ENCODE data around the gene NEDD8.

NEDD8 gene

GRCh38 chr14:24255438-24255837, 23.3 kb upstream of the NEDD8 start:
- DNase-seq (ENCODE audit: low spot score), result no peak
- TF ChIP-seq, protein P1, sequence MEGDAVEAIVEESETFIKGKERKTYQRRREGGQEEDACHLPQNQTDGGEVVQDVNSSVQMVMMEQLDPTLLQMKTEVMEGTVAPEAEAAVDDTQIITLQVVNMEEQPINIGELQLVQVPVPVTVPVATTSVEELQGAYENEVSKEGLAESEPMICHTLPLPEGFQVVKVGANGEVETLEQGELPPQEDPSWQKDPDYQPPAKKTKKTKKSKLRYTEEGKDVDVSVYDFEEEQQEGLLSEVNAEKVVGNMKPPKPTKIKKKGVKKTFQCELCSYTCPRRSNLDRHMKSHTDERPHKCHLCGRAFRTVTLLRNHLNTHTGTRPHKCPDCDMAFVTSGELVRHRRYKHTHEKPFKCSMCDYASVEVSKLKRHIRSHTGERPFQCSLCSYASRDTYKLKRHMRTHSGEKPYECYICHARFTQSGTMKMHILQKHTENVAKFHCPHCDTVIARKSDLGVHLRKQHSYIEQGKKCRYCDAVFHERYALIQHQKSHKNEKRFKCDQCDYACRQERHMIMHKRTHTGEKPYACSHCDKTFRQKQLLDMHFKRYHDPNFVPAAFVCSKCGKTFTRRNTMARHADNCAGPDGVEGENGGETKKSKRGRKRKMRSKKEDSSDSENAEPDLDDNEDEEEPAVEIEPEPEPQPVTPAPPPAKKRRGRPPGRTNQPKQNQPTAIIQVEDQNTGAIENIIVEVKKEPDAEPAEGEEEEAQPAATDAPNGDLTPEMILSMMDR (IDR thresholded peaks at IDR 0.05; ENCODE audit: extremely low read depth, insufficient read depth, missing control alignments), result no peak
- in situ Hi-C loops (cut with MboI; ENCODE audit: low pct_unique_long_range_greater_than_20kb, low sequenced_read_pairs, unreplicated experiment), result no loop called here

GRCh38 chr14:24254630-24255392, 22.6 kb upstream of the NEDD8 start:
- DNase-seq (ENCODE audit: low spot score), result no peak
- TF ChIP-seq, protein P1 (IDR thresholded peaks at IDR 0.05; ENCODE audit: extremely low read depth, insufficient read depth, missing control alignments), result no peak
- in situ Hi-C loops (cut with MboI; ENCODE audit: low pct_unique_long_range_greater_than_20kb, low sequenced_read_pairs, unreplicated experiment), result no loop called here

- TF ChIP-seq, protein P1 (IDR thresholded peaks at IDR 0.05; ENCODE audit: extremely low read depth, insufficient read depth, missing control alignments), result no peak
These were observed 21.8 kb upstream of the NEDD8 start for GRCh38 chr14:24253936-24254335.

DNA sequence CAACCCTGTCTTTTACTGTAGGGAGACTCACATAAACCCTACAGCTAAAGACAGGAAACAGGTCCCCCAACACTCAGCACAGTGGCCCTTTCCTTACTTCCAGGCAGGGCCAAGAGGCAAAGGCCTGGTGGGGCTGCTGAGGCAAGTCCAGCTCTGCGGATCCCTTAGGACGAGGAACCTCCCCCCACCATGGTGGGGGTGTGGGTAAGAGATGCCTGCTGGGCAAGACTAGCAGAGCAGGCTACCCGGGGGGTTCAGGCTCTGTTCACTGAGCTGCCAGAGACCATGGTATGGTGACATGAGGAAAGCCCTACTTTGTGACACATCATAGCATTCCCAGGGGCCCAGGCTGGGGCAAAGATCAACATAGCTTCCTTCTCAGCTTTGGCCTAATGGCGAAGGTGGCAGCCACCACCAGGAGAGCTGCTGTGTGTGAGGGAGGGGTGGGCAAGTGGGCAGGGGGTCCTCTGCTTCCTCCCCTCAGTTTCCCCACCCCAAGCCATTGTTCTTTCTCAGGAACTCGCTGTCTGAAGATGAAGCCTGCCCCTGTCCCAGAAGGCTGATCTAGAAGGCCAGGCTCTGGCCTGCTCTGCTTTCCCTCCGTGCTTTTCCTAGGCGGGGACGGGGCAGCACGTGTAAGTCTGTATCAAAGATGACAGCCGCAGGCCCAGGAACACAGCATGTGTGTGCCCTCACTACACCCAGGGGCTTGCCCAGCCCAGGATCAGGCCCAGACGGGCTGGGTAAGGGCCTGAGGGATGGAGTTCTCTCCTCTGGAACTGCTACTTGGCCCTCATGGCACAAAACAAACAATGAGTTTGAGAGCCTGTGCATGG, 20.3 kb upstream of the NEDD8 start:
- in situ Hi-C loops (cut with MboI; ENCODE audit: low pct_unique_long_range_greater_than_20kb, low sequenced_read_pairs, unreplicated experiment), result no loop called here
- TF ChIP-seq, protein P1 (IDR thresholded peaks at IDR 0.05; ENCODE audit: extremely low read depth, insufficient read depth, missing control alignments), result no peak
- DNase-seq (ENCODE audit: low spot score), result no peak

More at GRCh38 chr14:24253936-24254335, 21.8 kb upstream of the NEDD8 start:
- in situ Hi-C loops (cut with MboI; ENCODE audit: low pct_unique_long_range_greater_than_20kb, low sequenced_read_pairs, unreplicated experiment), result no loop called here
- no peak for DNase-seq (ENCODE audit: low spot score)

GRCh38 chr14:24251880-24252288, 19.7 kb upstream of the NEDD8 start:
- no peak for DNase-seq (ENCODE audit: low spot score)
- in situ Hi-C loops (cut with MboI; ENCODE audit: low pct_unique_long_range_greater_than_20kb, low sequenced_read_pairs, unreplicated experiment), result no loop called here
- TF ChIP-seq, protein P1 (IDR thresholded peaks at IDR 0.05; ENCODE audit: extremely low read depth, insufficient read depth, missing control alignments), result no peak

DNA sequence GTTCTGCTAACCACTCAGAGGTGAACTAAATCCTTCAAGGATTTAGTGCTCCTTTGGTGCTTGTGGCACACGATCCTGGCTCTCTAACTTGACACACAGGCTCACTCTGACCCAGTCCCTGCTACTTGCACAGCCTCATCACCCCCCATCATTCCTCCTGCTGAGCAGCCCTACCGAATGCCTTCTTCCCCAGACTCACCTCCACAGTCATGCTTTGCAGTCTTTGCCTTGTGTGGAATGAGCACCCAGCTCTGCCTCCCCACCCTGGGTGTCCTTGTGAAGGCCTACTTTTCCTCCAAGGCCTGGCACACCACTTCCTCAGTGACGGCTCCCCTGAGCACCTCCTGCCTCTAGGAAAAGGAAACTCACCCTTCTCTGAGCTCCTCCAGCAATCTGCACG, 18.2 kb upstream of the NEDD8 start:
- in situ Hi-C loops (cut with MboI; ENCODE audit: low pct_unique_long_range_greater_than_20kb, low sequenced_read_pairs, unreplicated experiment), result no loop called here
- TF ChIP-seq, protein P1 (IDR thresholded peaks at IDR 0.05; ENCODE audit: extremely low read depth, insufficient read depth, missing control alignments), result no peak
- DNase-seq (ENCODE audit: low spot score), result no peak
